ENCODE measurements around the gene ZNF746. TPM values are rescaled to one million over a fixed set of nuclear protein-coding genes. Genes with fewer than 3 reads are reported as not detected.

The ZNF746 gene
- total and polyA plus RNA-seq, 9 of the 15 experiments (the other 6 are each of a cell fraction or from before 2014, with no cell fraction given): 1.7 to 31.6 (median 13.3) TPM

- TF ChIP-seq ZNF436 (CRISPR knock-in tag; IDR thresholded peaks at IDR 0.05): 0 out of 2 replicates have a peak, but pooled peaks have one; percentile 28
- no peak for TF ChIP-seq BMI1 (IDR thresholded peaks at IDR 0.05; ENCODE audit: low read length)
- 0 out of 2 replicates have a peak, but pooled peaks have one; percentile 11 for TF ChIP-seq USF2 (CRISPR knock-in tag; IDR thresholded peaks at IDR 0.05)
- TF ChIP-seq GABPA (tag; conservative IDR thresholded peaks at IDR 0.05; ENCODE audit: low read depth): peak; percentile 29; the same call in 1 of the 2 replicates
- TF ChIP-seq YY1 (IDR thresholded peaks at IDR 0.05; ENCODE audit: borderline replicate concordance in 1 of 3, control insufficient read depth in 1 of 3, extremely low read depth in 1 of 3, insufficient read depth in 3 of 3, insufficient read length in 1 of 3, insufficient replicate concordance in 2 of 3, low read depth in 1 of 3, low read length in 2 of 3): peak; percentile 50 to 95 (median 88)
- TF ChIP-seq SNRNP70 (optimal IDR thresholded peaks at IDR 0.05; ENCODE audit: low read depth, low read length): no peak
- no peak for TF ChIP-seq RFX5 (IDR thresholded peaks at IDR 0.05; ENCODE audit: low read depth, low read length)
- peak in 1 of 2 experiments; percentile 57; a peak in 1 of 4 replicates for TF ChIP-seq BCLAF1 (IDR thresholded peaks at IDR 0.05; ENCODE audit: borderline replicate concordance in 1 of 2, control insufficient read depth in 1 of 2, low read depth in 2 of 2, low read length in 1 of 2)
- no peak for TF ChIP-seq ZNF239 (CRISPR knock-in tag; IDR thresholded peaks at IDR 0.05)
- TF ChIP-seq ZNF24 (IDR thresholded peaks at IDR 0.05): no peak; the same call in 1 of the 2 replicates
- no peak for TF ChIP-seq HDAC3 (IDR thresholded peaks at IDR 0.05; ENCODE audit: borderline replicate concordance, partially characterized antibody)
- TF ChIP-seq, protein P1, sequence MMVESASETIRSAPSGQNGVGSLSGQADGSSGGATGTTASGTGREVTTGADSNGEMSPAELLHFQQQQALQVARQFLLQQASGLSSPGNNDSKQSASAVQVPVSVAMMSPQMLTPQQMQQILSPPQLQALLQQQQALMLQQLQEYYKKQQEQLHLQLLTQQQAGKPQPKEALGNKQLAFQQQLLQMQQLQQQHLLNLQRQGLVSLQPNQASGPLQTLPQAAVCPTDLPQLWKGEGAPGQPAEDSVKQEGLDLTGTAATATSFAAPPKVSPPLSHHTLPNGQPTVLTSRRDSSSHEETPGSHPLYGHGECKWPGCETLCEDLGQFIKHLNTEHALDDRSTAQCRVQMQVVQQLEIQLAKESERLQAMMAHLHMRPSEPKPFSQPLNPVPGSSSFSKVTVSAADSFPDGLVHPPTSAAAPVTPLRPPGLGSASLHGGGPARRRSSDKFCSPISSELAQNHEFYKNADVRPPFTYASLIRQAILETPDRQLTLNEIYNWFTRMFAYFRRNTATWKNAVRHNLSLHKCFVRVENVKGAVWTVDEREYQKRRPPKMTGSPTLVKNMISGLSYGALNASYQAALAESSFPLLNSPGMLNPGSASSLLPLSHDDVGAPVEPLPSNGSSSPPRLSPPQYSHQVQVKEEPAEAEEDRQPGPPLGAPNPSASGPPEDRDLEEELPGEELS (CRISPR knock-in tag; IDR thresholded peaks at IDR 0.05; ENCODE audit: borderline replicate concordance): no peak
- peak; percentile 93 for TF ChIP-seq KDM5B (IDR thresholded peaks at IDR 0.05; ENCODE audit: insufficient replicate concordance, low read depth, low read length)
- TF ChIP-seq CREB3L1 (IDR thresholded peaks at IDR 0.05; ENCODE audit: borderline replicate concordance, low read depth): peak; percentile 41; the same call in 1 of the 2 replicates
- TF ChIP-seq TCF3 (CRISPR knock-in tag; IDR thresholded peaks at IDR 0.05): no peak
- TF ChIP-seq SMARCB1 (IDR thresholded peaks at IDR 0.05; ENCODE audit: insufficient read length, low read depth): no peak
- TF ChIP-seq KLF1 (tag; IDR thresholded peaks at IDR 0.05): peak; percentile 90
- no peak for TF ChIP-seq CCAR2 (IDR thresholded peaks at IDR 0.05; ENCODE audit: low read depth, low read length)
Measured at GRCh38 chr7:149460493-149461277, 36.9 kb downstream of the ZNF746 start, which contains the start of gene ZNF777 (continued).

Data from K562 (cell line).